HK-2 (cell line): ENCODE data around the gene HOXA3.

Source experiments
- DNase-seq: peaks from one replicate; pipeline ENCODE4 v3.0.0-alpha.2; 2018; ENCODE audit not compliant: unreplicated experiment

The HOXA3 gene

DNA sequence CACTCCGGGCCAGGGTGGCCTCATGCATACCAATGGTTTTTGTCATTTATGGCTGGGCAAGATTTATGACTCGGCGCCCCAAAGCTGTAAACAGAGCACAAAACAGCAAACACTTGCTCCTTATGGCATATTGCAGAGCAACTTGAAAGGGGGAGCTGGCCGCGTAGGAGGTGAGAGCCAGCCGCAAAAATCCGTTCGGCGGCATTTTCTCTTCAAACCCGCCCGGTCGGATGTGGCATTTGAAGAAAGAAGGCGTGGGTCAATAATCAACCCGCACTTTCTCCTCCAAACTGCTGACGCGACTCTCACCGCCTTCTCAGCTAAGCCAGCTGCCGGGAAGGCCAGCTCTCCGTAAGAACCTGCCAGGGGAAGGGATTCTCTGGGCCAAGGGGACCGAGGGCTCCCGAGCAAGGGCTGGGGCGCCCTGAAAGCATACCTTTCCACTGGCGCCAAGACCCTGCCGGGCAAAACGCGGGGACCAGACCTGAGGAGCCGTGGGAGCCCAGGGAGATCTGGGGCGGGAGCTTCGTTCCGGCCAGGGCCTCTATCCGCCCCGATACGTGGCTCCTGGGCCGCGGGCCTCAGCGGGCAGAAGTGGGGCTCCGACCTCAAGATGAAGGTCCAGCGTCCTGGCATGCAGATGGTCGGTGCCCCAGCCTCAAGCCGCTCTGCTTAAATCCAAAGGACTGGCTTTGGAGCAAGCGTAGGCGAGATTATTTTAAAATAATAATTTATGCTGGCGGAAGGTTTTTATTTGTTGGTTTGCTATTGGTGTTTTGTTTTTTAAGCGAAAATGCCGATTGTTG, 37.0 kb downstream of the HOXA3 start:
- peak; percentile 88 for DNase-seq

DNA sequence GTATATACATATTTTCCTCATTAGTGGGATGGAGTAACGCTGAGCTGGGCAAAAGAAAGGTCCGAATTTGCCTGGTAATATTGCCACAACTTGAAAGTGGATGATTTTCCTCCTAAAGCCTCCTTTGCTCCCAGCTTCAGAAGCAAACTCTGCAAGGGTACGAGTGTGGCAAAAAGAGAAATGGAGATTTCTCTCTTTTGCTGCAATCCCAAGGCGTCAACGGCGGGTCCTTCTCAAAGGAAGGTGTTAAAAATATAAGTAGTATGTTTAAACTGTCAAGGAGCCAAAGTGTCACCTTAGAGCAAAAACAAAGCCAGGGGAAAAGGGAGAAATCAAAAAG, 37.5 kb downstream of the HOXA3 start:
- no peak for DNase-seq

DNA sequence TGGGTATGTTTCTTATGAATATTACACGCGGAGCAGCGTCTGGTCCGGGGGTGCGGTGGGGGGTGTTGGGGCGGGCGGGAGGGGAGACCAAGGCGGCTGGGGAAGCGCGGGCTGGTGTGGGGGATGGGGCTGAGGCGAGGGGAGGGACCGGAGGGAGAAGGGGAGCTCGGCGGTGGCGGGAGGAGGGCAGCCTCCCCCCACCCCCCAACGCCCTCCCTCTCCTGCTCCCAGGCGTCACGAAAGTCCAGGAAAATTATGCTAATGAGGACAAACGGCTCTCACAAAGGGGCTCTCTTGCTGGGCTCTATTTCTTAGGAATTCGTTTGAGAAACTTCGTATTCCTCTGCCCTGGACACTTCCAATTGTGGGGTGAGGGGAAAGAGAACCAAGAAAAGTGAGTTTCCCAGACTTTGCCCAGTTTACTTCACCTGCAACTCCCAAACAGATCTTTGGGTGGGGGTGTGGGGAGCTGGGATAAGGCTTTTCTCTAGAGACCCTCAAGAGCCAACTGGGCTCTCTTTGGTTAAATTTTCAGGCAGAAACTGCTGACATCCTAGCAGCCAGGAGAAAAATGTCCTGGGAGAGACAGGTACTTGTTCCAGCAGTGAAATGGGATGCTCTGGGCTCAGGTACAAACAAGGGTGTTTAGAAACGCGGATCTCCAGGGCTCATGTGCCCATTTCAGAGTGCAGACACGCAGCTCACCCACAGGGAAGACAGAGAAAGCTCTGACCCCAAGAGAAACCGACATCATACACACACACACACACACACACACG, 38.2 kb downstream of the HOXA3 start:
- no peak for DNase-seq

DNA sequence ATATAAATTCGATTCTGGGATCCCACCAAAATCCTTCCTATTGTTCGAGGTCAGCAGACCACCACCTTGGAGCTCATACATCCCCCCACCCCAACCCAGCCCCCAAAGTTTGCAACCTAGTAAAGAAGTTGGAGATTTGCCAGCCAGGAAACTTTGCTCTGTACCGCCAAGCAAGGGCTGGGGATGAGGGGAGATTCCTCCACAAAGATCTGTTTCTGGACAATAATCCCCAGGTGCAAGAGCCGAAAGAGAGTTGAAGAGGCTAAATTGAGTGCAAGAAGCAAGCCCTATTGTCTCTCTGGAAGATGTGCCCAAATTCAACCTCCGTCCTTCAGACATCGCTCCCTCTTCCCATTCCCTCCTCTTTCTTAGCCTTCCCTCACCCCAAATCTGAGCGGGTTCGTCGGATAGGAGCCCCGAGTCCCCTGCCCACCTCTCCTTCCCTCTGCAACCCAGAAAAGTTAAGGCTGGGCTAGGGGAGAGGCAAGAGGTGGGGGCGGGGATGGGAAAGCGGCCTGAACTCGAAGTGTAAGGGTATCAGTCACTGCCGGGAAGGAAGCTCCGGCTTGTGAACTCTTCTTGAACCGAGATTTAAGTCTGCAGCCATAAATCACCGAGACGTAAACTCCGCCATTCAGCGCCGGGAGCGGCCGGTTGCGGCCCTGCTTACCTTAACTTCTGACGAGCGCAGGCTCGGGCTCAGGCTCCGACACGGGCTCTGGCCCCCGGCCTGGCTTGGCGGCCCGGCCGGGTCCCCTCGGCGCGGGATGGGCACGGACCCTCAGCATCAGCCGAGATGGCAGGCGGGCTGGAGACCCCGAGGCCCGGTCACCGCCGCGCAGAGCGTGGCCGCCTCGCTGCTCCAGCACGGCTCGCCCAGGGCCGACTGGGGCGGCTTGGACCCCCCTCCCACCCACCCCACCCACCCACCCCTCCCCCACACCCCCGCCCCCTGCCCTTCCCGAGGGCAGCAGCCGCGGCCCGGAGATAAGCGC, 39.1 kb downstream of the HOXA3 start:
- no peak for DNase-seq

GRCh38 chr7:27112361-27112760, 40.0 kb downstream of the HOXA3 start:
- DNase-seq, result no peak

DNA sequence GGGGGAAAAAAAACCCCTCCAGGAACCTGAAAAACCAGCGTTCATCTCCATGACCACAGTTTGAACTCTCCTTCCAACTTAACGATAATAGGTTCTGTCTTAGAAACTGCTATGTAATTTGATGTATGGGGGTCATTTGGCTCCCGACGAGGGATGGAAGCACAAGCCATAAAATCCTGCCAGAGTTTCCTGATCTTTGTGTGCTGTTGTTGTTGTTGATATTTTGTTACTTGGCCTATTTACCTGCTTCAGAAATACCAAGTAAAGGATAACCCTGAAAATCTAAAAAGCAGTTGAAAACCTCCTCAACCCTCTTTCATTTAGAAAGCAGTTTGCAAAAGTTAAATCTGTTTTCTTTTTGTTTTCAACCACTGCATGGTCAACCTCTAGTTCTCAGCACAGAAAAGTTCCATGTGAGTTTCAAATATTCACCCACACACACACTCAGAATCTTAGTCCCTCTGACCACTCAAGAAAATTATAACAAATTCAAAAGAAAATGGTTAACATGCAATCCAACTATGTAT, 40.6 kb downstream of the HOXA3 start:
- DNase-seq, result no peak

- DNase-seq, result no peak
Observed at GRCh38 chr7:27111042-27111750, 41.2 kb downstream of the HOXA3 start.

DNA sequence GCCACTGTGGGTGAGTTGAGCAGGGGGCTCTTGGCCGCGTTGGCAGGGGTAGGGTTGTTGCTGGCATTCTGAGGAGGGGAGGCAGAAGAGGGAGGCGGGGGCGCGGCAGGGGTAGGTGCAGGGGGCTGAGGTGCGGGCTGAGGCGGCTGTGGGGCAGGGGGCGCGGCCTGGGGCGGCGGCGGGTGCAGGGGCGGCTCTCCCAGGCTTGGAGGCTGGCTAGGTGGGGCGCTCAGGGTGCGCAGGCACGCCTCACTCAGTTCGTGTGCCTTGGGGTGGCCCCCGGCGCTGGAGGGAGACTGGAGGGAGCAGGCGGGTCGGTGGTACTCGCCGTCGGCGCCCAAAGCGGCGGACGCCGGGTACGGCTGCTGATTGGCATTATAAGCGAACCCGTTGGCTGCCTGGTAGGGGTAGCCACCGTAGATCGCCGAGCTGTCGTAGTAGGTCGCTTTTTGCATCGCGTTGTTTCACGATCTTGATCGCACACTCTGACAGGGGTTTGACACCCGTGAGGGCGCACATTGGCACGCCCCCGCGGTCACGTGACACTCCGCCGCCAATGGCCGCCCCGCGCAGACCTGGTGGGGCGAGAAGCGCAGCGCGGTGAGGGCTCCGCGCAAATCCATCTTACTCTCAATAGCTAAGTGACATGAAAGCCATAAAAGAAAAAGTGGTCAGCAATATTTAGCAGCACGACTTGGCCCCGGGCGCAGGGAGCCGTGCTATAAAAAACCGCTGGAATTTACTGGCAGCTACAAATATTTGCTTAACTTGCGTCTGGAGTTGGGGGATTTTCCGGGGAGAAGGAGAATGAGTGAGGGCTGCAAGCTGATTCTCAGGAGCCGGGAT, 42.0 kb downstream of the HOXA3 start:
- no peak for DNase-seq

GRCh38 chr7:27109466-27110185, 42.8 kb downstream of the HOXA3 start:
- DNase-seq, result no peak

DNA sequence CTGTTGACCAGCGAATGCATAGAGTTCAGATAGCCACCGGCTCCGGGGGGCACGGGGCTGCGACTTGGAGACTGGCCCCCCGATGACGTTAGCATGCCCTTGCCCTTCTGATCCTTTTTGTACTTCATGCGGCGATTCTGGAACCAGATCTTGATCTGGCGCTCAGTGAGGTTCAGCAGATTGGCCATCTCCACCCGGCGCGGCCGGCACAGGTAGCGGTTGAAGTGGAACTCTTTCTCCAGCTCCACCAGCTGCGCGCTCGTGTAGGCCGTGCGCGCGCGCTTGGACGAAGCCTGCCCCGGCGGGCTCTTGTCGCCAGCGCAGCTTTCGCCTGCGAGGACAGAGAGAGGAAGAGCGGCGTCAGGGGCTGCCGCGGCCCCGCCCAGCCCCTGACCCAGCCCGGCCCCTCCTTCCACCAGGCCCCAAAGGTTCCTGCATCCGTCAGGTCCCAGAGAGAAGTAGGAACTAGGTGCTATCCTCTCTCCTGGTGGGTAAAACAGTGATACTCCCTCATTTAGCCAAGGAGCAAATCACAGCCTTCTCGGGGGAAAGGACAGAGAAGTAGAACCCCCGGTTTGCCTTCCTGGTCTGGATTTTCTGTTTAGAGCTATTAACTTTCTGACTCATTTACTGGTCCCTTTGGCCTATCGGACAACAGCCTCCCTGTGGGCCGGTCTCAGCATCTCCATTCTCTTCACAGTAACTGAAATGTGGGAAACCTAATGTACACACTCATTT, 43.8 kb downstream of the HOXA3 start:
- no peak for DNase-seq

DNA sequence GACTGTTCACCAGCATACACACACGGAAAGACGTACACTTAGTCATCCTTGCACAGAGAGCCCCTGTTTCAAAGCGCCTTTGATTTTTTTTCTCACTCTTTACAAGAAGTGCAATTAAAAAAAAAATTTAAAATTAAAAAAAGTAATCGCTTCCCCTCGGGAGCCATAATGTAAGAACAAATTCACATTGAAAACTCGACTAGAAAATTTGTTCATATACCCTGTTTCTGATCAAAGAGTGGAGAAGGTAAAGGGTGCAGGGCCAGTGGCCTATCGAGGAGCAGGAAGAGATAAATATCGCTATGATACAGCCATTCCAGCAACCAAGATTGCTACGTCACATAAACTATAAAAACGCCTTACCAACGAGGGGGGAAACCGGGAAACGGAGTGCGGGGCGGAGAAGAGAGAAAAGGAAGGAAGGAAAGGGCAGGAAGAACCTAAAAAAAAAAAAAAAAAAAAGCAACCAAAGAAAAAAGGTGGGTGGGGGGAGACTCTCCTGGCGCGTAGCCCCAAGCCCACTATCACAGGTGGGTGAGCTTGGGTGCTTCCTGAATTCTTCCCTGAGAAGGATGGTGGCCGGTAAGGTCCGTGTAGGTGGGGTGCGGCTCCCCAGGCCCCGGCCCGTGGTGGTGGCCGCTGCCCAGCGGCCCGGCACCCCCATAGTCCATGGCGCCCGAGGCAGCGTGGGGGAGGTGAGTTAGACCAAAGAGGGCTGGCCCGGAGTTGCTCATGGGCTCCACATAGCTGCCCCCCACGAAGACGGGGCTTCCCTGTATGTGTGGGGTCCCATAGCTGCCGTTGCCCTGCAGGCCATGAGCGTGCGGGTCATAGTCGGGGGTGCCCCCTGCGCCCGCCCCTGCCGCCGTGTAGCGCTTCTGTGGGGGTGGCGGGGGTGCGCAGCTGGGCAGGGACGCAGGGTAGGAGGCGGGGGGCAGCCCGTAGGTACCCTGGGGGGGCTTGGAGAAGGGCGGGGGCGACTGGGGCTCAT, 44.7 kb downstream of the HOXA3 start:
- DNase-seq, result no peak

- no peak for DNase-seq
Observed at GRCh38 chr7:27106901-27107240, 45.5 kb downstream of the HOXA3 start.

GRCh38 chr7:27106181-27106900, 46.0 kb downstream of the HOXA3 start:
- DNase-seq, result no peak

- no peak for DNase-seq
Observed at GRCh38 chr7:27105301-27106031, 46.9 kb downstream of the HOXA3 start.

GRCh38 chr7:27104341-27105058, 47.9 kb downstream of the HOXA3 start:
- DNase-seq, result no peak
